ENCODE results near the gene PCNX2.
A peak's percentile ranks its signal among the peaks of the same experiment; 100 is the strongest.

Gene PCNX2

DNA sequence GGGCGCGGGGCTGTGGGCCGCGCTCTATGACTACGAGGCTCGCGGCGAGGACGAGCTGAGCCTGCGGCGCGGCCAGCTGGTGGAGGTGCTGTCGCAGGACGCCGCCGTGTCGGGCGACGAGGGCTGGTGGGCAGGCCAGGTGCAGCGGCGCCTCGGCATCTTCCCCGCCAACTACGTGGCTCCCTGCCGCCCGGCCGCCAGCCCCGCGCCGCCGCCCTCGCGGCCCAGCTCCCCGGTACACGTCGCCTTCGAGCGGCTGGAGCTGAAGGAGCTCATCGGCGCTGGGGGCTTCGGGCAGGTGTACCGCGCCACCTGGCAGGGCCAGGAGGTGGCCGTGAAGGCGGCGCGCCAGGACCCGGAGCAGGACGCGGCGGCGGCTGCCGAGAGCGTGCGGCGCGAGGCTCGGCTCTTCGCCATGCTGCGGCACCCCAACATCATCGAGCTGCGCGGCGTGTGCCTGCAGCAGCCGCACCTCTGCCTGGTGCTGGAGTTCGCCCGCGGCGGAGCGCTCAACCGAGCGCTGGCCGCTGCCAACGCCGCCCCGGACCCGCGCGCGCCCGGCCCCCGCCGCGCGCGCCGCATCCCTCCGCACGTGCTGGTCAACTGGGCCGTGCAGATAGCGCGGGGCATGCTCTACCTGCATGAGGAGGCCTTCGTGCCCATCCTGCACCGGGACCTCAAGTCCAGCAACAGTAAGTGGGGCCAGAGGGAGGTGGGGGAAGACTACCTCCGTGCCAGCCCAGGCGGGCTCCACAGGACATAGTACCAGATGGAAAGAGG is 32.8 kb upstream of the PCNX2 start:
- H3K4me1 ChIP-seq (ENCODE audit: control insufficient read depth, insufficient read depth, low read length), result peaks cover 18% of the 10 kb centered on the region; the same call in 1 of the 2 replicates
- no peaks in the 10 kb centered on the region for H3K9me3 ChIP-seq (ENCODE audit: control insufficient read depth, insufficient read depth, low read depth, low read length)
- H3K36me3 ChIP-seq (ENCODE audit: control insufficient read depth in 2 of 2, insufficient read depth in 1 of 2, low read length in 2 of 2), result peaks cover 0 to 3% of the 10 kb centered on the region in 2 experiments; a peak in 1 of 3 replicates
- ChIA-PET POLR2A (interaction anchor here (0.6 to 1.7 kb wide), 6 partner anchors 9 to 904 kb away, joined by 3 to 5 read pairs (median 4); no protein-coding TSS in a partner anchor), CTCF (interaction anchor here (0.5 to 1.2 kb wide), 3 partner anchors 17 to 63 kb away, joined by 3 read pairs; no protein-coding TSS in a partner anchor)
- H3K4me3 ChIP-seq (ENCODE audit: low read depth, low read length), result peak overlapping the region; percentile 84
- peak overlapping the region; percentile 98 for H3K27ac ChIP-seq (ENCODE audit: extremely low read depth, low read depth, low read length)
- TF ChIP-seq ZNF175 (tag by site-specific recombination; IDR thresholded peaks at IDR 0.05) (no peak), ZNF670 (tag by site-specific recombination; IDR thresholded peaks at IDR 0.05; ENCODE audit: low read depth) (no peak), TCF7L2 (IDR thresholded peaks at IDR 0.05; ENCODE audit: borderline replicate concordance, low read depth, low read length) (no peak), HOXD13 (CRISPR knock-in tag; IDR thresholded peaks at IDR 0.05; ENCODE audit: borderline replicate concordance) (no peak), ZNF571 (tag by site-specific recombination; IDR thresholded peaks at IDR 0.05) (no peak), FEZF1 (tag by site-specific recombination; IDR thresholded peaks at IDR 0.05) (no peak), ZIC2 (tag by site-specific recombination; IDR thresholded peaks at IDR 0.05) (peak; percentile 51), KLF16 (tag by site-specific recombination; IDR thresholded peaks at IDR 0.05) (no peak), ZNF37A (tag by site-specific recombination; IDR thresholded peaks at IDR 0.05) (no peak), ZNF132 (tag by site-specific recombination; IDR thresholded peaks at IDR 0.05; ENCODE audit: borderline replicate concordance) (no peak), ZFP69B (tag by site-specific recombination; IDR thresholded peaks at IDR 0.05) (no peak), ZNF514 (tag by site-specific recombination; IDR thresholded peaks at IDR 0.05) (no peak), WT1 (tag by site-specific recombination; IDR thresholded peaks at IDR 0.05) (0 out of 2 replicates have a peak, but pooled peaks have one; percentile 19), KLF10 (tag by site-specific recombination; IDR thresholded peaks at IDR 0.05) (peak; percentile 48; the same call in 1 of the 2 replicates), ZNF530 (tag by site-specific recombination; IDR thresholded peaks at IDR 0.05; ENCODE audit: low read depth) (no peak), HOXC10 (CRISPR knock-in tag; IDR thresholded peaks at IDR 0.05) (0 out of 2 replicates have a peak, but pooled peaks have one; percentile 93), ZNF548 (tag by site-specific recombination; IDR thresholded peaks at IDR 0.05) (no peak), MZF1 (tag by site-specific recombination; IDR thresholded peaks at IDR 0.05; ENCODE audit: borderline replicate concordance) (no peak), EGR2 (tag by site-specific recombination; IDR thresholded peaks at IDR 0.05; ENCODE audit: low read depth) (0 out of 2 replicates have a peak, but pooled peaks have one; percentile 7), ZNF624 (tag by site-specific recombination; IDR thresholded peaks at IDR 0.05) (no peak), ZNF76 (tag by site-specific recombination; IDR thresholded peaks at IDR 0.05; ENCODE audit: borderline replicate concordance, low read depth) (peak; percentile 62; the same call in 1 of the 2 replicates)
- TF ChIP-seq, protein P1, sequence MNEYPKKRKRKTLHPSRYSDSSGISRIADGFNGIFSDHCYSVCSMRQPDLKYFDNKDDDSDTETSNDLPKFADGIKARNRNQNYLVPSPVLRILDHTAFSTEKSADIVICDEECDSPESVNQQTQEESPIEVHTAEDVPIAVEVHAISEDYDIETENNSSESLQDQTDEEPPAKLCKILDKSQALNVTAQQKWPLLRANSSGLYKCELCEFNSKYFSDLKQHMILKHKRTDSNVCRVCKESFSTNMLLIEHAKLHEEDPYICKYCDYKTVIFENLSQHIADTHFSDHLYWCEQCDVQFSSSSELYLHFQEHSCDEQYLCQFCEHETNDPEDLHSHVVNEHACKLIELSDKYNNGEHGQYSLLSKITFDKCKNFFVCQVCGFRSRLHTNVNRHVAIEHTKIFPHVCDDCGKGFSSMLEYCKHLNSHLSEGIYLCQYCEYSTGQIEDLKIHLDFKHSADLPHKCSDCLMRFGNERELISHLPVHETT (tag by site-specific recombination; IDR thresholded peaks at IDR 0.05), result no peak
- TF ChIP-seq, protein P2, sequence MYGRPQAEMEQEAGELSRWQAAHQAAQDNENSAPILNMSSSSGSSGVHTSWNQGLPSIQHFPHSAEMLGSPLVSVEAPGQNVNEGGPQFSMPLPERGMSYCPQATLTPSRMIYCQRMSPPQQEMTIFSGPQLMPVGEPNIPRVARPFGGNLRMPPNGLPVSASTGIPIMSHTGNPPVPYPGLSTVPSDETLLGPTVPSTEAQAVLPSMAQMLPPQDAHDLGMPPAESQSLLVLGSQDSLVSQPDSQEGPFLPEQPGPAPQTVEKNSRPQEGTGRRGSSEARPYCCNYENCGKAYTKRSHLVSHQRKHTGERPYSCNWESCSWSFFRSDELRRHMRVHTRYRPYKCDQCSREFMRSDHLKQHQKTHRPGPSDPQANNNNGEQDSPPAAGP (tag by site-specific recombination; IDR thresholded peaks at IDR 0.05), result no peak
- TF ChIP-seq, protein P3, sequence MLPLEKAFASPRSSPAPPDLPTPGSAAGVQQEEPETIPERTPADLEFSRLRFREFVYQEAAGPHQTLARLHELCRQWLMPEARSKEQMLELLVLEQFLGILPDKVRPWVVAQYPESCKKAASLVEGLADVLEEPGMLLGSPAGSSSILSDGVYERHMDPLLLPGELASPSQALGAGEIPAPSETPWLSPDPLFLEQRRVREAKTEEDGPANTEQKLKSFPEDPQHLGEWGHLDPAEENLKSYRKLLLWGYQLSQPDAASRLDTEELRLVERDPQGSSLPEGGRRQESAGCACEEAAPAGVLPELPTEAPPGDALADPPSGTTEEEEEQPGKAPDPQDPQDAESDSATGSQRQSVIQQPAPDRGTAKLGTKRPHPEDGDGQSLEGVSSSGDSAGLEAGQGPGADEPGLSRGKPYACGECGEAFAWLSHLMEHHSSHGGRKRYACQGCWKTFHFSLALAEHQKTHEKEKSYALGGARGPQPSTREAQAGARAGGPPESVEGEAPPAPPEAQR (tag by site-specific recombination; IDR thresholded peaks at IDR 0.05), result no peak
- TF ChIP-seq, protein P4, sequence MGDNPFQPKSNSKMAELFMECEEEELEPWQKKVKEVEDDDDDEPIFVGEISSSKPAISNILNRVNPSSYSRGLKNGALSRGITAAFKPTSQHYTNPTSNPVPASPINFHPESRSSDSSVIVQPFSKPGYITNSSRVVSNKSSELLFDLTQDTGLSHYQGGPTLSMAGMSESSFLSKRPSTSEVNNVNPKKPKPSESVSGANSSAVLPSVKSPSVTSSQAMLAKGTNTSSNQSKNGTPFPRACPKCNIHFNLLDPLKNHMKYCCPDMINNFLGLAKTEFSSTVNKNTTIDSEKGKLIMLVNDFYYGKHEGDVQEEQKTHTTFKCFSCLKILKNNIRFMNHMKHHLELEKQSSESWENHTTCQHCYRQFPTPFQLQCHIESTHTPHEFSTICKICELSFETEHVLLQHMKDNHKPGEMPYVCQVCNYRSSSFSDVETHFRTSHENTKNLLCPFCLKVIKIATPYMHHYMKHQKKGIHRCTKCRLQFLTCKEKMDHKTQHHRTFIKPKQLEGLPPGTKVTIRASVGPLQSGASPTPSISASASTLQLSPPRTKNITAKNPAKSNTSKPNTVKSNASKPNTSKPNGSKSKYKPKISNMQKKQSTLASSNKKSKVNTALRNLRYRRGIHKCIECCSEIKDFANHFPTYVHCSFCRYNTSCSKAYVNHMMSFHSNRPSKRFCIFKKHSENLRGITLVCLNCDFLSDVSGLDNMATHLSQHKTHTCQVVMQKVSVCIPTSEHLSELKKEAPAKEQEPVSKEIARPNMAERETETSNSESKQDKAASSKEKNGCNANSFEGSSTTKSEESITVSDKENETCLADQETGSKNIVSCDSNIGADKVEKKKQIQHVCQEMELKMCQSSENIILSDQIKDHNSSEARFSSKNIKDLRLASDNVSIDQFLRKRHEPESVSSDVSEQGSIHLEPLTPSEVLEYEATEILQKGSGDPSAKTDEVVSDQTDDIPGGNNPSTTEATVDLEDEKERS (tag by site-specific recombination; IDR thresholded peaks at IDR 0.05), result 0 out of 2 replicates have a peak, but pooled peaks have one; percentile 30
- TF ChIP-seq, protein P5, sequence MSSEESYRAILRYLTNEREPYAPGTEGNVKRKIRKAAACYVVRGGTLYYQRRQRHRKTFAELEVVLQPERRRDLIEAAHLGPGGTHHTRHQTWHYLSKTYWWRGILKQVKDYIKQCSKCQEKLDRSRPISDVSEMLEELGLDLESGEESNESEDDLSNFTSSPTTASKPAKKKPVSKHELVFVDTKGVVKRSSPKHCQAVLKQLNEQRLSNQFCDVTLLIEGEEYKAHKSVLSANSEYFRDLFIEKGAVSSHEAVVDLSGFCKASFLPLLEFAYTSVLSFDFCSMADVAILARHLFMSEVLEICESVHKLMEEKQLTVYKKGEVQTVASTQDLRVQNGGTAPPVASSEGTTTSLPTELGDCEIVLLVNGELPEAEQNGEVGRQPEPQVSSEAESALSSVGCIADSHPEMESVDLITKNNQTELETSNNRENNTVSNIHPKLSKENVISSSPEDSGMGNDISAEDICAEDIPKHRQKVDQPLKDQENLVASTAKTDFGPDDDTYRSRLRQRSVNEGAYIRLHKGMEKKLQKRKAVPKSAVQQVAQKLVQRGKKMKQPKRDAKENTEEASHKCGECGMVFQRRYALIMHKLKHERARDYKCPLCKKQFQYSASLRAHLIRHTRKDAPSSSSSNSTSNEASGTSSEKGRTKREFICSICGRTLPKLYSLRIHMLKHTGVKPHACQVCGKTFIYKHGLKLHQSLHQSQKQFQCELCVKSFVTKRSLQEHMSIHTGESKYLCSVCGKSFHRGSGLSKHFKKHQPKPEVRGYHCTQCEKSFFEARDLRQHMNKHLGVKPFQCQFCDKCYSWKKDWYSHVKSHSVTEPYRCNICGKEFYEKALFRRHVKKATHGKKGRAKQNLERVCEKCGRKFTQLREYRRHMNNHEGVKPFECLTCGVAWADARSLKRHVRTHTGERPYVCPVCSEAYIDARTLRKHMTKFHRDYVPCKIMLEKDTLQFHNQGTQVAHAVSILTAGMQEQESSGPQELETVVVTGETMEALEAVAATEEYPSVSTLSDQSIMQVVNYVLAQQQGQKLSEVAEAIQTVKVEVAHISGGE (tag by site-specific recombination; conservative IDR thresholded peaks at IDR 0.05; ENCODE audit: low read depth), result no peak
